ENCODE data around the gene EFCAB11.

Gene EFCAB11

GRCh38 chr14:89926694-89927093 is 27.8 kb downstream of the EFCAB11 start:
- H3K4me3 ChIP-seq (replicated peaks; ENCODE audit: low read depth, low read length) = no peak overlapping the region
- no peak for TF ChIP-seq CTCF (IDR thresholded peaks at IDR 0.05; ENCODE audit: low read length, missing control alignments)
- peak; percentile 75 for DNase-seq (ENCODE audit: low read depth)

GRCh38 chr14:89924268-89924667 is 30.3 kb downstream of the EFCAB11 start:
- TF ChIP-seq CTCF (IDR thresholded peaks at IDR 0.05; ENCODE audit: low read length, missing control alignments) = no peak
- DNase-seq (ENCODE audit: low read depth) = no peak
- no peak overlapping the region for H3K4me3 ChIP-seq (replicated peaks; ENCODE audit: low read depth, low read length)

- no peak overlapping the region for H3K4me3 ChIP-seq (replicated peaks; ENCODE audit: low read depth, low read length)
- no peak for TF ChIP-seq CTCF (IDR thresholded peaks at IDR 0.05; ENCODE audit: low read length, missing control alignments)
- peak; percentile 89 for DNase-seq (ENCODE audit: low read depth)
Measured at GRCh38 chr14:89922031-89922907, 32.3 kb downstream of the EFCAB11 start.

- no peak for DNase-seq (ENCODE audit: low read depth)
- no peak for TF ChIP-seq CTCF (IDR thresholded peaks at IDR 0.05; ENCODE audit: low read length, missing control alignments)
Measured at GRCh38 chr14:89921346-89921745, 33.2 kb downstream of the EFCAB11 start.

GRCh38 chr14:89920056-89920455 is 34.5 kb downstream of the EFCAB11 start:
- no peak for TF ChIP-seq CTCF (IDR thresholded peaks at IDR 0.05; ENCODE audit: low read length, missing control alignments)
- no peak overlapping the region for H3K4me3 ChIP-seq (replicated peaks; ENCODE audit: low read depth, low read length)
- DNase-seq (ENCODE audit: low read depth) = no peak

More at GRCh38 chr14:89921346-89921745, 33.2 kb downstream of the EFCAB11 start:
- H3K4me3 ChIP-seq (replicated peaks; ENCODE audit: low read depth, low read length) = no peak overlapping the region

GRCh38 chr14:89918721-89919120 is 35.8 kb downstream of the EFCAB11 start:
- H3K4me3 ChIP-seq (replicated peaks; ENCODE audit: low read depth, low read length) = no peak overlapping the region
- DNase-seq (ENCODE audit: low read depth) = no peak
- no peak for TF ChIP-seq CTCF (IDR thresholded peaks at IDR 0.05; ENCODE audit: low read length, missing control alignments)

Data from fibroblast of pulmonary artery (primary cell).